HL-60 (cell line): ENCODE measurements around the gene PSPN.

Source experiments
- POLR2AphosphoS5 ChIP-seq: IDR thresholded peaks from 2 replicates; pipeline ENCODE4 v1.6.1; 2012; ENCODE audit warnings: low read depth
- SPI1 ChIP-seq: IDR thresholded peaks from 2 replicates; pipeline ENCODE4 v1.6.1; 2012; ENCODE audit warnings: low read depth, mild to moderate bottlenecking, borderline replicate concordance
- TF ChIP-seq, protein P1 (sequence below): IDR thresholded peaks from one replicate; pipeline ENCODE4 v1.5.1; 2011; ENCODE audit warnings: low read length, control low read depth, inconsistent platforms; ENCODE audit not compliant: insufficient read depth
- TF ChIP-seq, protein P2 (sequence below): IDR thresholded peaks from 2 replicates; pipeline ENCODE4 v1.6.1; 2012; ENCODE audit warnings: low read depth; ENCODE audit not compliant: insufficient replicate concordance

DNA sequence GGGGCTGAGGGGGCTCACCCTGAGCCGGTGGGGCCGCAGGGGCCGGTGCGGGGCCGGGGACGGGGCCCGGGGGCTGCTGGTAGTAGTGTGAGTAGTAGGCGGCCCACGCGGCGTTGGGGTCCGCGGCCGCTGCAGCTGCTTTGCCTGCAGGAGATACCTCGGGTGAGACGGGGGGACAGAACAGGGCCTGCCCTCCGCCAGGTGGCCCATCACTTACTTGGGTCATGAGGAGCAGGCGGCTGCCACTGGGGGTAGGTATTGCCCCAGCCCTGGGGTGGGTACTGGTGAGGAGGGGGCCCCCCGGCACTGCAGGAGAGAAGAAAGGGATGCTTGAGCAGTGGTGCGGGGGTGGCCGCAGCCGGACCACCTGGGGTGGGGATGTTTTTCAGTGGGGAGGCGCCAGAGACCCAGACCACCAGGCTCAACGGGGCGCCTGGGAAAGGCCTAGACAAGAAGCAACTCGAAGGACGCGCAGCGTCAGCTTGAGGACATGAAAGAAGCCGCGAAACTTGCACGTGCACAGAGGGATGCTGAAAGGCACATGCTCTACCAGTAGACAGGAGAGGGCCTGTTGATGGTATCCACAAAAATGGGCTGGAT, 40.0 kb upstream of the PSPN start:
- TF ChIP-seq, protein P1, sequence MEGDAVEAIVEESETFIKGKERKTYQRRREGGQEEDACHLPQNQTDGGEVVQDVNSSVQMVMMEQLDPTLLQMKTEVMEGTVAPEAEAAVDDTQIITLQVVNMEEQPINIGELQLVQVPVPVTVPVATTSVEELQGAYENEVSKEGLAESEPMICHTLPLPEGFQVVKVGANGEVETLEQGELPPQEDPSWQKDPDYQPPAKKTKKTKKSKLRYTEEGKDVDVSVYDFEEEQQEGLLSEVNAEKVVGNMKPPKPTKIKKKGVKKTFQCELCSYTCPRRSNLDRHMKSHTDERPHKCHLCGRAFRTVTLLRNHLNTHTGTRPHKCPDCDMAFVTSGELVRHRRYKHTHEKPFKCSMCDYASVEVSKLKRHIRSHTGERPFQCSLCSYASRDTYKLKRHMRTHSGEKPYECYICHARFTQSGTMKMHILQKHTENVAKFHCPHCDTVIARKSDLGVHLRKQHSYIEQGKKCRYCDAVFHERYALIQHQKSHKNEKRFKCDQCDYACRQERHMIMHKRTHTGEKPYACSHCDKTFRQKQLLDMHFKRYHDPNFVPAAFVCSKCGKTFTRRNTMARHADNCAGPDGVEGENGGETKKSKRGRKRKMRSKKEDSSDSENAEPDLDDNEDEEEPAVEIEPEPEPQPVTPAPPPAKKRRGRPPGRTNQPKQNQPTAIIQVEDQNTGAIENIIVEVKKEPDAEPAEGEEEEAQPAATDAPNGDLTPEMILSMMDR, result no peak
- TF ChIP-seq, protein P2, sequence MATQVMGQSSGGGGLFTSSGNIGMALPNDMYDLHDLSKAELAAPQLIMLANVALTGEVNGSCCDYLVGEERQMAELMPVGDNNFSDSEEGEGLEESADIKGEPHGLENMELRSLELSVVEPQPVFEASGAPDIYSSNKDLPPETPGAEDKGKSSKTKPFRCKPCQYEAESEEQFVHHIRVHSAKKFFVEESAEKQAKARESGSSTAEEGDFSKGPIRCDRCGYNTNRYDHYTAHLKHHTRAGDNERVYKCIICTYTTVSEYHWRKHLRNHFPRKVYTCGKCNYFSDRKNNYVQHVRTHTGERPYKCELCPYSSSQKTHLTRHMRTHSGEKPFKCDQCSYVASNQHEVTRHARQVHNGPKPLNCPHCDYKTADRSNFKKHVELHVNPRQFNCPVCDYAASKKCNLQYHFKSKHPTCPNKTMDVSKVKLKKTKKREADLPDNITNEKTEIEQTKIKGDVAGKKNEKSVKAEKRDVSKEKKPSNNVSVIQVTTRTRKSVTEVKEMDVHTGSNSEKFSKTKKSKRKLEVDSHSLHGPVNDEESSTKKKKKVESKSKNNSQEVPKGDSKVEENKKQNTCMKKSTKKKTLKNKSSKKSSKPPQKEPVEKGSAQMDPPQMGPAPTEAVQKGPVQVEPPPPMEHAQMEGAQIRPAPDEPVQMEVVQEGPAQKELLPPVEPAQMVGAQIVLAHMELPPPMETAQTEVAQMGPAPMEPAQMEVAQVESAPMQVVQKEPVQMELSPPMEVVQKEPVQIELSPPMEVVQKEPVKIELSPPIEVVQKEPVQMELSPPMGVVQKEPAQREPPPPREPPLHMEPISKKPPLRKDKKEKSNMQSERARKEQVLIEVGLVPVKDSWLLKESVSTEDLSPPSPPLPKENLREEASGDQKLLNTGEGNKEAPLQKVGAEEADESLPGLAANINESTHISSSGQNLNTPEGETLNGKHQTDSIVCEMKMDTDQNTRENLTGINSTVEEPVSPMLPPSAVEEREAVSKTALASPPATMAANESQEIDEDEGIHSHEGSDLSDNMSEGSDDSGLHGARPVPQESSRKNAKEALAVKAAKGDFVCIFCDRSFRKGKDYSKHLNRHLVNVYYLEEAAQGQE, result no peak
- TF ChIP-seq POLR2AphosphoS5 (no peak), SPI1 (no peak)
